Posterior cingulate gyrus (tissue), 11 donors: ENCODE data around the gene MIPOL1.
"Not testable (repeated sequence)": the region's sequence is repeated elsewhere in the genome, so short reads cannot be mapped to it uniquely, and the experiment has no call there.

Experiments used
- DNase-seq, 10 donors: peaks; one replicate each; pipeline versions ENCODE4 v3.0.0 to v3.0.0-alpha.2; 2020 to 2021; ENCODE audit warnings: mixed read lengths in 3 of 10
- intact Hi-C: fragments of 100-400 bp; cut with DNase I; formaldehyde crosslinking; loops from one replicate; pipeline ENCODE4 v1.15.1; 2023

The MIPOL1 gene

DNA sequence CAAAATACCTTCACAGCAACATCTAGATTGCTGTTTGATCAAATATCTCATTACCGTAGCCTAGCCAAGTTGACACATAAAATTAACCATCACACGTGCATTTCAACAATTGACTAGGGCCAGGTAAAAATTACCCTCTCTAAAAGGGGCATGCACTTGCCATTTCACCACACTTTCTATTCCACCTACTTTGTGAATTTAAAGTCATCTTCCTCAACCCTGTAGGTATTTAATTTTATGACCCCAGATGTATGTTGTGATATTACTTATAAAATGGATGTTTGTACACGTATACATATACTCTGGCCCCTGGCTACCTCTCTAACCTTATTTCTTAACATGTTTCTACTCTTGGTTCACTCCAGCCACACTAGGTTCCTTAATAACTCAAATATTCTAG lies 237.1 kb downstream of the MIPOL1 start:
- DNase-seq: no peak
- intact Hi-C loops: no loop called here

DNA sequence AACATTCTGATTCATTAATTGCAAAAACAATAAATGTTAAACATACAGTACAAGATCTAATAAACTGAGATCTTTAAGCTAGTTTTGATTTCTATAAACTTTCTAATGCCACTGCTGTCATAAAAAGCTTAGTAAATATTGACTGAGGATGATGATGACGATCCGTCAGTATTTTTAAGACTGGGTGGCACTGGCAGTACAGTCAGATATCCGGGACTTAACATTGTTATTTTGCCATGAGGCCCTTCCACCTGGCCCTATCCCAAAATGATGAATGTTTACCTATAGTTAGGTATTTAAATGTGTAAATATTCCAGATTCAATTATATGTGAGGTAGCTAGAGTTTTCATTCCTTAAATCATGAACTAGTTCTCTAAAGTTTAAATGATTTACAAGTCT lies 238.8 kb downstream of the MIPOL1 start:
- intact Hi-C loops: no loop called here
- no peak for DNase-seq

DNA sequence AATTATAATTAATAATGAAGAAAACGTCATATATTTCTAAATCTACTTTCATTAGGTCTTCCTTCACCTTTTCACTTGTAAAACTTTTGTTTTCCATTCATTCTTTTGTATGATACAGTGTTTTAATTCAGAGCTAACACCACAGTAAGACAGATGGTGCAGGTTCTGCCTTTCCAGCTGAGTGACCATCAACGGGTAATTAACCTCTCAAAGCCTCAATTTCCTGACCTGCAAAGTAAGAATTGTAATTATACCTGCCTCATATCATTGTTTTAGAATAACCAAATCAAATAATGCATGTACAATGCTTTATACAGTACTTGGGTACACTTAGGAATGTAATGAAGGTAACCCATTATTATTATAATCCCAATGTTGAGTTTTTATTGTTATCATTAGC lies 239.8 kb downstream of the MIPOL1 start:
- intact Hi-C loops: no loop called here
- no peak for DNase-seq

DNA sequence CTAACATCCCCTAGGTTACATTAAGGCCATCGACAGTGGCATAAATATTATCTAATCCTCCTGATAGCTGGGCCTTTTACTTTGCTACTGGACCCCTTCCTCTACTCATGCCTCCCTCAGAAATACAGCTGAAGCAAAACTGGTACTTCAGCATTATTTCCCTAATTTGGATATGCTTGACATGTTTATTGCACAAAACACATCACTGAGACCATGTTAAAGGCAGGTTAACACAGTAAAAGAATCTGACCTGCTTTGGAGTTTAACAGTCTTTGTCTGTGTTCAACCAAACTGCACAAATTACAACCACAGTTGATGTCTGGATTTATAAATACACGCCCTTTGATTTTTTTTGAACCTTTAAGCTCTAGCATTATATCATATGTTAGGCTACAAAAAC lies 240.7 kb downstream of the MIPOL1 start:
- DNase-seq: no peak
- intact Hi-C loops: no loop called here

DNA sequence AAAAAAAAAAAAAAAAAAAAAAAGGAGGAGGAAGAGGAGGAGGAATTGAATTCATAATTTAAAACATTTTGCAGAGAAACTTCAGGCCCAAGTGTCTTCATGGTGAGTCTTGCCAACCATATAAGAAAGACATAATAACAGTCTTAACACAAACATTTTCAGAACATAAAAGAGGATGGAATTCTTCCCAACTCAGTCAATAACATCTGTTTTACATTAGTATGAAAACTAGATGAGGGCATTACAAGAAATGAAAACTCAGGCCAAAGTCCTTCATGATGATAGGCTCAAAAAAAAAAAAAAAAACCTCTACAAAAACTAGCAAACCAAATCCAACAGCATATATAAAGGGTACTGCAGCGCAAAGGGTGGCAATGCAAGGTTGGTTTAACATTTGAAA lies 245.7 kb downstream of the MIPOL1 start:
- DNase-seq: no peak
- intact Hi-C loops: no loop called here

DNA sequence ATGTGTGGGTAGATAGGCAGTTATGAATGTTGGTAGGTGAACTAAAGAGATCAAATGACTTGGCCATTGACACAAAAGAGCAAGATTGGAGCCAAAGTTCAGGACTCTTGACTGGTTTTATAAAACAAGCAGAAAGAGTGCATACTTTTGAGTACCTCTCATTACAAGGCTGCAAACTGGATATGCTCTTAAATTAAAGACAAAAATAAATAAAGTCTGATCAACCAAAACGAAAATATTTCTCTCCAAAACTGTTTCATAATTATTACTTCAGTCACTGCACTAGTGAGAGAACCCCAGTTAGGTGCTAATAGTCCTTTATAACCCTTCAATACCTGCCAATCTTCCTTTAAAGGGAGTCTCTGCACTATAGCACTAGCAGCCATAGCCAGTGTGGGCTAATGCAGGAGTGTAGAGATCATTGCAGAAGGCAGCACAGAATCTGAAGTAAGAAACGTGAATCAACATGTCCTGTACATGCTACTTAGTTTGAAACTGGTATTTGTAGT lies 250.2 kb downstream of the MIPOL1 start:
- DNase-seq: no peak
- intact Hi-C loops: no loop called here

DNA sequence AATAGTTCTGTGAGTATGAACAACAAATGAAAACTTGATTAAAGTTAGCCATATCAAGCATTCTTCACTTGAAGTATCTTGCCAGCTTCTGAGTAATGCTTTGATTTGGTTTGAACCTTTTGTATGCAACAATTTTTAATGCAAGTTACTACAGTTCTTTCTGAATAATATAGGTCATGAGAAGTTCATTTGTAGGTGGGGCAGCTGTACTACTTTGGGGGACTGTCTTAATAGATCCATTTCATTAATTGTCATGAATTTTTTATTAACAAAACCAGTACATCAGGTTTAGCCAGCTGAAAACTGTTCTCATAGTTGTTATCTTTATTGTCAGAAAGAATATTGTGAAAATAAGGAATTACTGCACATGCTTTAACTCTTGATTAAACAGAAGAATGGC lies 254.6 kb downstream of the MIPOL1 start:
- DNase-seq: no peak

DNA sequence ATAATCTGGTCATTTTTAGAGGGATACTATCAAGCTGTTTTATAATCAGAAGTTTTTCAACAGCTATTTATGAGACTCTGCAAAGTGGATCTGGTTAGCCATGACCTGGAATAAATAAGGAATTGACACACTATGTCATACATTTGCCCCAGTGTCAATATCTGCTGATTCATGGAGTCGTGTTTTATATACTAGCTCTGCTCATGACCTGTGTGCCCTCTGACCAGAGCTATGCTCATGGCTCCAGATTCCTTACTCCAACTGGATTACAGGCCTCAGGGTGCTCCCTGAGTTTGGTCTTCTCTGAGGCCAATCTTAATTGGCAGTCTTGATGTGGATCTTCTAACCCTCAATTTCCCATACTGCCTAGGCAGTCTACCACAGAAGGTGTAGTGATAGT lies 256.2 kb downstream of the MIPOL1 start:
- no peak for DNase-seq
- intact Hi-C loops: no loop called here

More for the DNA sequence above, 254.6 kb downstream of the MIPOL1 start:
- intact Hi-C loops: no loop called here

DNA sequence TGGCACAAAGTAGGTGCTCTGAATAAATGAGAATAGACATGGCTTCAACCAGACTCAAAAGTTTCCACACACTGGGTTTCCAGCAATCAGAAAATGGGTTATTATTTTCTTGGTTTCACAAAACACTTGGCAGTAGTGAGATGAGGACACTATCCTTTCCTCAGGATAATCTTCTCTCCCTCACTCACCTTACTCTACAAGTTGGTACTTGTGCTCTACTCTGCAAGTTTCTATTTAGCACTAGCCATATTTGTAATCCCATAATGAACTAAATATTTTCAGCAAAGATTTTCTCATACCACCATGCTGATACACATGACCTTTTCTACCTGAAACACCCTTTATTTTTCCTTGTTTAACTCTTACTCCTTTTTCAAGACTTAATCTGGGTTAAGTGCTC lies 259.6 kb downstream of the MIPOL1 start:
- DNase-seq: no peak
- intact Hi-C loops: no loop called here

DNA sequence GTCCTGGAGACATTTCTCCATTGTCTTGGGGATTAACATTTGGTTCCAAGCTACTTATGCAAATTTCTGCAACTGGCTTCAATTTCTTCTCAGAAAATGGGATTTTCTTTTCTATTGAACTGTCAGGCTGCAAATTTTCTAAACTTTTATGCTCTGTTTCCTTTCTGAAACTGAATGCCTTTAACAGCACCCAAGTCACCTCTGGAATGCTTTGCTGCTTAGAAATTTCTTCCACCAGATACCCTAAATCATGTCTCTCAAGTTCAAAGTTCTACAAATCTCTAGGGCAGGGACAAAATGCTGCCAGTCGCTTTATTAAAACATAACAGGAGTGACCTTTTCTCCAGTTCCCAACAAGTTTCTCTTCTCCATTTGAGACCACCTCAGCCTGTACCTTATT lies 264.7 kb downstream of the MIPOL1 start:
- intact Hi-C loops, DNase-seq: not testable (repeated sequence)

DNA sequence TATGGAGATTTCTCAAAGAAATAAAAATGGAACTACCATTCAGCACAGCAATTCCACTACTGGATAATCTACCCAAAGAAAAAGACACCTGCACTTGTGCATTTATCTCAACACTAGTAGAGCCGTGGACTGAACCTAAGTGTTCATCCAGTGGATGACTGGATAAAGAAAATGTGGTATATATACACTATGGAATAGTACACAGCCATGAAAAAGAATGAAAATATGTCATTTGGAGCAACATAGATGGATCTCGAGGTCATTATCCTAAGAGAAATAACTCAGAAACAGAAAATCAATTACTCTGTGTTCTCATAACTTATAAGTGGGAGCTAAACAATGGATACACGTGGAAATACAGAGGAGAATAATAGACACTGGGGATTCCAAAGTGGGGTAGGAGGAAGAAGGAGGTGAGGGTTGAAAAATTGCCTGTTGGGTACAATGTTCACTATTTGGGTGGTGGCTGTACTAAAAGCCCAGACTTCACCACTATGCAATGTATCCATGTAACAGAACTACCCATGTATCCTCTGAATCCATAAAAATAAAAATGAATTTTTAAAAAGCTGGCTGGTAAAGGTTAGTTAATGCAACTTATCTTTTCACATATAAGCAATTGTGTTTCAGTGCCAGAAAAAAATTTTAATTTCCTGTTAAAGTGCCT lies 266.6 kb downstream of the MIPOL1 start:
- intact Hi-C loops: no loop called here
- no peak for DNase-seq

DNA sequence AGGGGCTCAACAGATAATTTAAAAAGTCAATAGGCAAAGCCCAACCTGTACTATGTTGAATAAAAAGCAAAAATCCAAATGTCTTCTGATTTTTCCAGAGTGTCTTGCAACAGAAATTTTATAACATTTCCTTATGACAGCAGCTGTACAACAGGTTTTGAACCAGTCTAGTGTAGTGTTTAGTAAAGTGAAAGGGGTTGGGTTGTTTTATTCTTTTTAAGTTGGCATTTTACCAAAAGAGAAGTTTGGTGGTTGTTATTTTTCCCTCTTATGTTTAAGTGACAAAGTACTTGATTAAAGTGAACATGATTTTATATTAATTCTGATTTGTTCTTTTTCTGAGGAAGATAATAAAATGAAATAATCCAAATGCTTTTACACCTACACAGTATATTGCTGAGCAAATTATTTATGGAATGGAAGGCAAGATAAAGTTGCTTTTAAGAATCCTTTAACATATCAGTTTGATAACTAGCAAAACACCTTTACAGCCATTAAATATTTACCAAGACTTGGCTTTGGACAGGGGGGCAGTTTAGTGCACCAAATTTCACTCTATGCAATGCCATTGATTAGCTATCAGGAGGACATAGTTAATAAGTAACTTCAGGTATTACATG lies 268.4 kb downstream of the MIPOL1 start:
- intact Hi-C loops: no loop called here
- DNase-seq: no peak

DNA sequence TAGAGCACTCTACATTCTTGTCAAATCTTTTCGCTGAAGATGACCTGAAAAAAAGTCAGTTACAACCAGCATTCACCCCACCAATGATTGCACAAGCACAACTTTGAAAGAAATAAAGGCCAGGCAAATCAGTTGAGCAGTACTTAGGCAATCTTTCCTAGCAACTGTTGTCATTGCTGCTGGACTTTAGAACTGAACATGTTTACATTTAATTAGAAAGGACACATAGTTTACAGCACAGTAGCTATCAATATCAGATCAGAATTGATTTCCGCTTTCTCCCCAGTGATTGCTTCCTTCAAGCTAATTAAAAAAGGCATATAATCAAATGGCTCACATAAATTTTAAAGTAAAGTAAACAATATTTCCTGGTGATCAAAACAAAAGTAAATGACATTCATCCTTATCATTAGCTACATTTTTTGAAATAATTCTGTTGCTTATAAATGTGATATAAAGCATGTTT lies 268.9 kb downstream of the MIPOL1 start:
- DNase-seq: no peak
- intact Hi-C loops: no loop called here

DNA sequence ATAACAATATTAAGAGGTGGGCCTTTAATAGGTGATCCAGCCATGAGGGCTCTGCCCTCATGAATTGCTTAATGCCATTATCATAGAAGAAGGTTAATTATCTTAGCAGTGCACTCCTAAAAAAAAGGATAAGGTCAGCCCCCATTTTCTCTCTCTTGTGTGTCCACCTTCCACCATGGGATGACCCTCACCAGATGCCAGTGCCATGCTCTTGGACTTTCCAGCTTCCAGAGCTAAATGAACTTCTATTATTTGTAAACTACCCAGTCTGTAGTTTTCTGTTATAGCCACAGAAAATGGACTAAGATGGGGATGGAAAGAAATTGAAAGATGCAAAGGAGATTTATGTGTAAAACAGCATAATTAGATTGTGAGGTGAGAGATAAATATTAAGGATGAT lies 271.9 kb downstream of the MIPOL1 start:
- DNase-seq: no peak
- intact Hi-C loops: no loop called here

DNA sequence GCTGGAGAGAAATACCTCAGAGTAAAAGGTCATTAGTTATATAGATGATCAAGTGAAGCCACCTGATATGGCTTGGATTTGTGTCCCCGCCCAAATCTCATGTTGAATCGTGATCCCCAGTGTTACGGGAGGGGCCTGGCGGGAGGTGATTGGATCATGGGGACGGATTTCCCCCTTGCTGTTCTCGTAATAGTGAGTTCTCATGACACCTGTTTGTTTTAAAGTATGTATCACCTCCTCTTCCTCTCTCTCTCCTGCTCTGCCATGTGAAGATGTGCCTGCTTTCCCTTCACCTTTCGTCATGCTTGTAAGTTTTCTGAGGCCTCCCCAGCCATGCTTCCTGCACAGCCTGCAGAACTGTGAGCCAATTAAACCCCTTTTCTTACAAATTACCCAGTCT lies 272.5 kb downstream of the MIPOL1 start:
- intact Hi-C loops: no loop called here
- no peak for DNase-seq

DNA sequence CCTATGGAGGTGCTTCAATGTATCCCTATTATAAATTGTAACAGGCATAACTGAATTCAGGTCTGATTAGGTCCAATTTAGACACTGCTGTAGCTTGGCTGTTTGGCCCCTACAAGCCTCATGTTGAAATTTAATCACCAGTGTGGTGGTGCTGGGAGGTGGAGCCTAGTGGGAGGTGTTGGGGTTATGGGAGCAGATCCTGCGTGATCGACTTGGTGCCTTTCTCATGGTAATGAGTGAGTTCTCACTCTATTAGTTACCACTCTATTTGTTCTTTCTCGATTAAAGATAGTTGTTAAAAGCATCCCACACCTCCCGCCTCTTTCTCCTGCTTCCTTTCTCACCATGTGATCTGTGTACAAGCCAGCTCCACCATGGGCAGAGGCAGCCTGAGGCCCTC lies 275.2 kb downstream of the MIPOL1 start:
- intact Hi-C loops: no loop called here

DNA sequence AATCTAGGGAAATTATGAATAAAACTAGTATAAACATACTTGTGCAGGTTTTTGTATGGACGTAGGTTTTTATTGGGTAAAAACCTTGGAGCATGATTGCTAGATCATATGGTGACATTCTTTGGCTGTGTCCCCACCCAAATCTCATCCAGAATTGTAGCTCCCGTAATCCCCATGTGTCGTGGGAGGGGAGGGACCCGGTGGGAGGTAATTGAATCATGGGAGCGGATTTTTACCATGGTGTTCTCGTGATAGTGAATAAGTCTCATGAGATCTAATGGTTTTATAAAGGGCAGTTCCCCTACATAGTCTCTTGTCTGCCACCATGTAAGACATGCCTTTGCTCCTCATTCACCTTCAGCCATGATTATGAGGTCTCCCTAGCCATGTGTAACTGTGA lies 276.5 kb downstream of the MIPOL1 start:
- intact Hi-C loops: no loop called here
- DNase-seq: no peak

More for the DNA sequence above, 275.2 kb downstream of the MIPOL1 start:
- no peak for DNase-seq

DNA sequence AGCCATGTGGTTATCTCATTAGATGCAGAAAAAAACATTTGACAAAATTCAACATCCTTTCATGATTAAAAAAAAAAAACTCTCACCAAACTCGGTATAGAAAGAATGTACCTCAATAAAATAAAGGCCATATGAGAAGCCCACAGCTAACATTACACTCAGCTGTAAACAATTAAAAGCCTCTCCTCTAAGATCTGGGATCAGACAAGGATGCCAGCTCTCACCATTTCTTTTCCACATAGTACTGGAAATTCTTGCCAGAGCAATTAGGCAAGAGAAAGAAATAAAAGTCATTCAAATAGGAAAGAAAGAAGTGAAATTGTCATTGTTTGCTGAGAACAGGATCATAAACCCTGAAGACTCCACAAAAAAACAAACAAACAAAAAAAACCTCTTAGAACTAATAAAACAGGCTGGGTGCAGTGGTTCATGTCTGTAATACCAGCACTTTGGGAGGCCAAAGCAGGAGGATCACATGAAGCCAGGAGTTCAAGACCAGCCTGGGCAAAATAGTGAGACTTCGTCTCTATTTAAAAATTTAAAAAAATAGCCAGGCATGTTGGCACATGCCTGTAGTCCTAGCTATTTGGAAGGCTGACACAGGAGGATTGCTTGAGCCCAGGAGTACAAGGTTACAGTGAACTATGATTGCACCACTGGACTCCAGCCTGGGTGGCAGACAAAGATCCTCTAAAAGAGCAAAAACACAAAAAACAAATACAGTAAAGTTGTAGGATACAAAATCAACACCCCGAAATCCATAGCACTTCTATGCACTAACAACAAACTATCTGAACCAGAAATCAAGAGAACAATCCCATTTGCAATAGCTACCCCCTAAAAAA lies 282.9 kb downstream of the MIPOL1 start:
- DNase-seq: no peak

DNA sequence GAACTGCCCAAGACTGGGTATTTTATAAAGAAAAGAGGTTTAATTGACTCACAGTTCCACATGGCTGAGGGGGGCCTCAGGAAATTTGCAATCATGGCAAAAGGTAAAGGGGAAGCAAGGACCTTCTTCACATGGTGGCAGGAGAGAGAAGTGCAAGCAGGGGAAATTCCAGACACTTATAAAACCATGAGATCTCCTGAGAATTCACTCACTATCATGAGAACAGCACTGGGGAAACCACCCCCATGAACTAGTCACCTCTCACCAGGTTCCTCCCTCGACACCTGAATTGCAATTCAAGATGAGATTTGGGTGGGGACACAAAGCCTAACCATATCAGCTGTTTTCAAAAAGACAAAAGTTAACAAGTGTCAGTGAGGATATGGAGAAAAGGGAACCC lies 284.7 kb downstream of the MIPOL1 start:
- intact Hi-C loops: no loop called here

More for the DNA sequence above, 282.9 kb downstream of the MIPOL1 start:
- intact Hi-C loops: no loop called here

DNA sequence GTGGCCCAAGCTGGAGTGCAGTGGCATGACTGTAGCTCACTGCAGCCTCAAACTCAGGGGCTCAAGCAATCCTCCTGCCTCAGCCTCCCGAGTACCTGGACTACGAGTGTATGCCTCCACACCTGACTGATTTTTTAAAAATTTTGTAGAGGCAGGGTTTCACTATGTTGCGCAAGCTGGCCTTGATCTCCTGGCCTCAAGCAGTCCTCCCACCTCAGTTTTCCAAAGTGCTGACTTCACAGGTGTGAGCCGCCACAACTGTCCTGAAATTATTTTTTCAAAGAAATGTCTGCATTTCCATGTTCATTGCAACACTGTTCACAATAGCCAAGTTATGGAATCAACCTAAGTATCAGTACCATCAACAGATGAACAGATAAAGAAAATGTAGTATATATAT lies 285.9 kb downstream of the MIPOL1 start:
- intact Hi-C loops: no loop called here

More for the DNA sequence above, 284.7 kb downstream of the MIPOL1 start:
- DNase-seq: no peak

DNA sequence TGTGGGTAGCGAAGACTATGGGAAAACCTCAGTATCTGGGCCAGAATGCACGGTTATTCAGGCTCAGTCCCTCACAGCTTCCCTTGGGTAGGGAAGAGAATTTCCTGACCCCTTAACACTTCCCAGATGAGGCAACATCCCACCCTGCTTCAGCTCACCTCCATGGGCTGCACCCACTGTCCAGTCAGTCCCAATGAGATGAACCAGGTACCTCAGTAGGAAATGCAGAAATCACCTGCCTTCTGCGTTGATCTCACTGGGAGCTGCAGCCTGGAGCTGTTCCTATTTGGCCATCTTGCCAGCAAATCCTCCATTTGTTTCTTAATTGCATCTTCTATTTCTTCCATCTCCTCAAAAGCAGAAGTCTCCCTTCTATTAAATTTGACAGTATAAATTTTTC lies 292.9 kb downstream of the MIPOL1 start:
- intact Hi-C loops: no loop called here
- DNase-seq: no peak

More for the DNA sequence above, 285.9 kb downstream of the MIPOL1 start:
- DNase-seq: no peak
